GM12878 (cell line): ENCODE results near the gene KIAA1191. TPM values are rescaled to one million over a fixed set of nuclear protein-coding genes. Genes with fewer than 3 reads are reported as not detected.

ENCODE experiments used
- ATAC-seq: fragments of 200-7000 bp; cut with Tn5 transposase; 3 replicates; pipeline ENCODE4 v1.9.1; 2020; ENCODE audit warnings: mild to moderate bottlenecking, moderate library complexity
- BruUV-seq: library from RNA; stranded (reverse); fragments of 400-500 nt; replicated peaks from 2 replicates; lab custom pipeline; 2021; lab: Mats Ljungman, UMichigan
- CTCF ChIA-PET: fragments of 300-600 bp; sonication (Branson Sonifier 250); formaldehyde crosslinking; extraction: SDS; loops from one replicate; lab custom pipeline; 2021; ENCODE audit warnings: inconsistent platforms; lab: Yijun Ruan, JAX
- POLR2A ChIA-PET: fragments of 350-600 bp; formaldehyde crosslinking; extraction: SDS; loops from one replicate; lab custom pipeline; 2021; ENCODE audit warnings: inconsistent platforms; lab: Charles Lee
- RAD21 ChIA-PET: fragments of 300-600 bp; sonication (Branson Sonifier 250); formaldehyde crosslinking; loops from one replicate; lab custom pipeline; 2023; ENCODE audit warnings: antibody characterized with exemption; ENCODE audit not compliant: unreplicated experiment; lab: Charles Lee
- SMC1A ChIA-PET: fragments of 300-600 bp; sonication (Branson Sonifier 250); formaldehyde crosslinking; loops from one replicate; lab custom pipeline; 2023; ENCODE audit not compliant: unreplicated experiment, uncharacterized antibody; lab: Charles Lee
- DNase-seq: peaks from one replicate; pipeline ENCODE4 v3.0.0-alpha.2; 2011; ENCODE audit warnings: low read depth, low spot score
- FAIRE-seq: peaks from 3 replicates; lab custom pipeline; 2011; peaks lifted over from hg19 to GRCh38; lab: Jason Lieb, UNC
- H2AFZ ChIP-seq: 2 replicates; pipeline ENCODE4 v1.6.0; 2011; ENCODE audit warnings: low read depth, low read length, control low read depth; ENCODE audit not compliant: control insufficient read depth
- H3K27ac ChIP-seq: 2 replicates; pipeline ENCODE4 v1.5.1; 2011; ENCODE audit warnings: control low read depth; ENCODE audit not compliant: control insufficient read depth, insufficient read depth
- H3K27me3 ChIP-seq, 2 experiments: replicated peaks in 1 of 2; 2 replicates each; pipeline versions ENCODE4 v1.6.0 to v1.6.1; 2011; ENCODE audit warnings: low read length in 1 of 2; ENCODE audit not compliant: control insufficient read depth in 2 of 2, insufficient read depth in 2 of 2
- H3K36me3 ChIP-seq, 2 experiments: 2 replicates each; pipeline ENCODE4 v1.5.1; 2011; ENCODE audit warnings: low read length in 1 of 2; ENCODE audit not compliant: control insufficient read depth in 2 of 2, insufficient read depth in 2 of 2
- H3K4me1 ChIP-seq: 2 replicates; pipeline ENCODE4 v1.6.1; 2011; ENCODE audit warnings: mild to moderate bottlenecking, low read length, moderate library complexity, mixed read lengths; ENCODE audit not compliant: control insufficient read depth, insufficient read depth
- H3K4me2 ChIP-seq: 2 replicates; pipeline ENCODE4 v1.6.0; 2011; ENCODE audit warnings: control low read depth; ENCODE audit not compliant: control insufficient read depth, insufficient read depth
- H3K4me3 ChIP-seq: fragments of 200-600 bp; sonication (generic); 2 replicates; pipeline ENCODE4 v1.5.1; 2016
- H3K79me2 ChIP-seq: 2 replicates; pipeline ENCODE4 v1.6.0; 2011; ENCODE audit warnings: low read length; ENCODE audit not compliant: control insufficient read depth, insufficient read depth
- H3K9ac ChIP-seq: 2 replicates; pipeline ENCODE4 v1.8.0; 2011; ENCODE audit warnings: low read length, control low read depth, mixed read lengths; ENCODE audit not compliant: control insufficient read depth, insufficient read depth
- H3K9me3 ChIP-seq: replicated peaks from 3 replicates; pipeline ENCODE4 v1.5.1; 2011; ENCODE audit warnings: mild to moderate bottlenecking, low read length; ENCODE audit not compliant: control insufficient read depth, insufficient read depth
- H4K20me1 ChIP-seq: 2 replicates; pipeline ENCODE4 v1.6.0; 2011; ENCODE audit not compliant: control insufficient read depth, insufficient read depth
- CHD2 ChIP-seq: IDR thresholded peaks from 2 replicates; pipeline ENCODE4 v1.6.1; 2011; ENCODE audit warnings: low read depth, low read length, improper control_type of control experiment, borderline replicate concordance
- DPF2 ChIP-seq: fragments of 450-650 bp; IDR thresholded peaks from 2 replicates; pipeline ENCODE4 v1.6.1; 2017; ENCODE audit warnings: mild to moderate bottlenecking
- EGR1 ChIP-seq, 2 experiments: IDR thresholded peaks; 1 replicate in 1 of 2; 2 replicates in 1 of 2; pipeline ENCODE4 v1.6.1; 2011 to 2012; ENCODE audit warnings: low read depth in 2 of 2, low read length in 2 of 2, borderline replicate concordance in 1 of 2, mild to moderate bottlenecking in 1 of 2, moderate library complexity in 1 of 2
- EP300 ChIP-seq, 2 experiments: fragments of 150-350 bp in 1 of 2; IDR thresholded peaks; 2 replicates each; pipeline ENCODE4 v1.6.1; 2011 to 2012; ENCODE audit warnings: low read depth in 2 of 2, low read length in 2 of 2, borderline replicate concordance in 1 of 2, improper control_type of control experiment in 1 of 2, inconsistent platforms in 1 of 2; ENCODE audit not compliant: control insufficient read depth in 1 of 2
- EZH2 ChIP-seq: IDR thresholded peaks from 2 replicates; pipeline ENCODE4 v1.6.1; 2012; ENCODE audit warnings: low read depth, mild to moderate bottlenecking, control low read depth, inconsistent platforms, low read length, borderline replicate concordance; ENCODE audit not compliant: control insufficient read depth
- GATAD2B ChIP-seq: fragments of 450-650 bp; conservative IDR thresholded peaks from 2 replicates; pipeline ENCODE4 v1.6.1; 2017; ENCODE audit warnings: low read depth, mild to moderate bottlenecking, moderate library complexity
- HCFC1 ChIP-seq: fragments of 150-350 bp; IDR thresholded peaks from 2 replicates; pipeline ENCODE4 v1.6.1; 2014; ENCODE audit warnings: low read length
- IKZF1 ChIP-seq: fragments of 450-650 bp; conservative IDR thresholded peaks from 2 replicates; pipeline ENCODE4 v1.6.1; 2017; ENCODE audit warnings: antibody characterized with exemption, mild to moderate bottlenecking
- LARP7 ChIP-seq: fragments of 450-650 bp; IDR thresholded peaks from 2 replicates; pipeline ENCODE4 v1.6.1; 2017; ENCODE audit warnings: mild to moderate bottlenecking
- MEF2B ChIP-seq: fragments of 450-650 bp; IDR thresholded peaks from 2 replicates; pipeline ENCODE4 v1.6.1; 2018; ENCODE audit warnings: mild to moderate bottlenecking, moderate library complexity; ENCODE audit not compliant: partially characterized antibody, poor library complexity, severe bottlenecking
- NFIC ChIP-seq: IDR thresholded peaks from 2 replicates; pipeline ENCODE4 v1.6.1; 2012; ENCODE audit warnings: low read depth, mild to moderate bottlenecking, inconsistent platforms, low read length, moderate library complexity
- NFYA ChIP-seq: IDR thresholded peaks from 2 replicates; pipeline ENCODE4 v1.6.1; 2011; ENCODE audit warnings: low read depth, mild to moderate bottlenecking, low read length, improper control_type of control experiment, borderline replicate concordance
- NRF1 ChIP-seq: conservative IDR thresholded peaks from 2 replicates; pipeline ENCODE4 v1.6.1; 2011; ENCODE audit warnings: mild to moderate bottlenecking, low read depth, low read length, improper control_type of control experiment
- RFX5 ChIP-seq: IDR thresholded peaks from 2 replicates; pipeline ENCODE4 v1.6.1; 2011; ENCODE audit warnings: low read depth, low read length, improper control_type of control experiment
- SREBF1 ChIP-seq: IDR thresholded peaks from 2 replicates; pipeline ENCODE4 v1.6.1; 2012; ENCODE audit warnings: mild to moderate bottlenecking, low read length
- TCF12 ChIP-seq: IDR thresholded peaks from 2 replicates; pipeline ENCODE4 v1.6.1; 2011; ENCODE audit warnings: low read depth, mild to moderate bottlenecking, low read length
- ZNF274 ChIP-seq: IDR thresholded peaks from one replicate; pipeline ENCODE4 v1.8.0; 2011; ENCODE audit not compliant: insufficient read length, insufficient read depth
- WGBS: methylation state at CpG from one replicate; pipeline ENCODE4 v1.1.6; 2016; ENCODE audit warnings: low lambda C conversion rate; ENCODE audit not compliant: insufficient replicate concordance, insufficient coverage; ENCODE audit errors: missing lambda C conversion rate; 5-methylcytosine and 5-hydroxymethylcytosine counted together
- in situ Hi-C: fragments of 300-500 bp; cut with MboI; formaldehyde crosslinking; loops from 9 replicates; pipeline ENCODE4 v1.14.3; 2018; ENCODE audit warnings: mixed read lengths
- intact Hi-C: fragments of 100-400 bp; cut with micrococcal nuclease; formaldehyde crosslinking; loops from one replicate; pipeline ENCODE4 v1.14.2; 2022; ENCODE audit not compliant: unreplicated experiment
- polyA plus RNA-seq, 11 experiments: library from polyadenylated mRNA; depleted of rRNA in 4 of 11; unstranded in 6 of 11; stranded (reverse) in 5 of 11; fragments of >200 nt; fragmentation: Nextera tagmentation in 4 of 11; fragmentation: Illumina TruSeq in 1 of 11; extraction: Ambion mirVana in 4 of 11; extraction: Trizol in 1 of 11; gene quantifications; 1 replicate in 1 of 11; 2 replicates in 10 of 11; pipeline versions ENCODE4 v1.2.1 to v1.2.3, GENCODE V29; 2011 to 2016; ENCODE audit warnings: inconsistent platforms in 2 of 11, missing spikeins in 2 of 11, low read depth in 1 of 11
- total RNA-seq, 4 experiments: library from RNA; depleted of rRNA in 3 of 4; stranded (reverse); fragments of >200 nt in 3 of 4; fragmentation: Illumina TruSeq in 1 of 4; extraction: Trizol in 1 of 4; gene quantifications; 2 replicates each; pipeline versions ENCODE4 v1.2.1 to v1.2.3, GENCODE V29; 2013 to 2021

KIAA1191 gene
- total and polyA plus RNA-seq, 10 of the 15 experiments (the other 5 are each of a cell fraction or from before 2014, with no cell fraction given) = 14.9 to 58.2 (median 31.8) TPM

DNA sequence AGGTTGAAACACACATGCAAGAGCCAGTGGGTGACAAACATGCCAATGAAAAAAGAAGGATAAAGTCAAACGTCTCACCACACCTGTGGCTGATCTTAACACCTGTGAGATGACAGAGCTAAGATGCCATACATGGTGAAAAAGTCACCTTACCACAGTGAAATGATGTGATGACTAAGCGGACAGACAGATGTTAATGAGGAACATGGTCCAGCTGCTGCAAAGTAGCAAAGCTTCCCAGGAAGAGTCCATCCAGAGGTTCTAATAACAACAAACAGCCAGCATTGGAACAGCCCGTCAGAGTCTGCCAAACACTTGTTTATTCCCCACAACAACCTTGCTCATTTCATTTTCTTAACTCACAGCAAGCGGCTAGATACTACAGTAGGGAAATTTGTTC, 1.9 kb downstream of the KIAA1191 start:
- H3K36me3 ChIP-seq = peaks cover 2 to 6% of the 10 kb centered on the region in 2 experiments; a peak in 2 of 4 replicates
- ChIA-PET POLR2A (interaction anchor here (0.7 to 3.2 kb wide), 4 partner anchors 8 to 175 kb away, joined by 3 to 41 read pairs (median 6); partner anchors contain the start of genes HIGD2A and NOP16), RAD21 (interaction anchor here (3.2 kb wide), 1 partner anchor 8 kb away, joined by 29 read pairs; no protein-coding TSS in a partner anchor), SMC1A (interaction anchor here (1.0 to 1.5 kb wide), 4 partner anchors 9 to 39 kb away, joined by 3 to 4 read pairs (median 4); no protein-coding TSS in a partner anchor), CTCF (interaction anchor here (1.2 to 1.8 kb wide), 3 partner anchors 8 to 56 kb away, joined by 3 to 6 read pairs (median 4); partner anchors contain the start of gene CLTB)
- no peak overlapping the region for H3K27ac ChIP-seq
- 0 out of 2 replicates have a peak, but pooled peaks cover 4% of the 10 kb centered on the region for H4K20me1 ChIP-seq
- no peak for DNase-seq
- 60% methylated on average over 4 of the region's 4 CpGs for WGBS
- peaks cover 42% of the 10 kb centered on the region for H3K79me2 ChIP-seq
- BruUV-seq = TSS peak; percentile 28
- no peaks in the 10 kb centered on the region; the same call in 1 of the 2 replicates for H3K4me1 ChIP-seq
- H3K4me3 ChIP-seq = peak overlapping the region; percentile 29; the same call in 1 of the 2 replicates
- no peaks in the 10 kb centered on the region for H3K27me3 ChIP-seq
- FAIRE-seq = no peak
- intact Hi-C loops = loop anchor here (2.0 kb wide), 1 partner anchor 29 kb away; the partner anchor contains the start of genes HIGD2A and NOP16
- H3K9ac ChIP-seq = no peak overlapping the region
- no peaks in the 10 kb centered on the region for H3K9me3 ChIP-seq
- H3K4me2 ChIP-seq = peak overlapping the region; percentile 59
- in situ Hi-C loops = no loop called here
- ATAC-seq = no peak
- TF ChIP-seq RFX5 = no peak
- no peak for TF ChIP-seq NFYA
- TF ChIP-seq TCF12 = 0 out of 2 replicates have a peak, but pooled peaks have one; percentile 72
- no peak for TF ChIP-seq ZNF274
- no peak for TF ChIP-seq SREBF1
- no peak overlapping the region for H2AFZ ChIP-seq

DNA sequence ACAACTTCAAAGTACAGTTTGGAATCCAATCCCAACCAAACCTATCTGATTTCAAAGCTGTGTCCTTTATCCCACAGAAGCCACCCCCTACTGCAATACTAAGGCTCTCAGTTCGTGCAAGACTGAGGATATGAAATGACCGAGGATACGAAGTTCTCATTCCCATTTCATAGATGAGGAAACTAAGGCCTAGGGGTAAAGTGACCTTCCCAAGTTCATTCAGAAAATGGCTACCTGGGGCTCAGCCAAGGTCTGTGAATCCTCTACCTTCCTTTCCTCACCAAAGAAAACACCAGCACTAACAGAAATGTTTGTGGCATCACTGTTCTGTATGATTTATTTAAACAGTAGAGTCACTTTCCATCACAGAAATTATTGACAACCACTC, 5.4 kb downstream of the KIAA1191 start:
- POLR2A ChIA-PET = interaction anchor here (0.6 kb wide), 1 partner anchor 73 kb away, joined by 7 read pairs; no protein-coding TSS in a partner anchor
- Histone ChIP-seq H3K27me3 (no peaks in the 10 kb centered on the region), H4K20me1 (peaks cover 4% of the 10 kb centered on the region; the same call in 1 of the 2 replicates), H3K27ac (no peak overlapping the region), H3K4me1 (peaks cover 4% of the 10 kb centered on the region), H3K4me3 (no peak overlapping the region), H3K4me2 (no peak overlapping the region), H3K9ac (no peak overlapping the region), H3K36me3 (peaks cover 10 to 11% of the 10 kb centered on the region in 2 experiments), H3K9me3 (no peaks in the 10 kb centered on the region), H2AFZ (no peak overlapping the region), H3K79me2 (peaks cover 37% of the 10 kb centered on the region)
- BruUV-seq = no TSS peak
- intact Hi-C loops (no loop called here), in situ Hi-C loops (no loop called here)
- SMC1A ChIA-PET = no interaction called here
- ATAC-seq (no peak), FAIRE-seq (no peak), DNase-seq (no peak)
- CTCF ChIA-PET = no interaction called here
- RAD21 ChIA-PET = no interaction called here
- WGBS = 98% methylated on average over 3 of the region's 3 CpGs
- TF ChIP-seq MEF2B (no peak), IKZF1 (no peak), EGR1 (IDR thresholded peaks at IDR 0.05; ENCODE audit: borderline replicate concordance in 1 of 2, low read depth in 2 of 2, low read length in 2 of 2) (no peak), EZH2 (no peak), LARP7 (no peak), HCFC1 (no peak), NRF1 (no peak), GATAD2B (no peak), EP300 (IDR thresholded peaks at IDR 0.05; ENCODE audit: borderline replicate concordance in 1 of 2, control insufficient read depth in 1 of 2, low read depth in 2 of 2, low read length in 2 of 2) (no peak), CHD2 (no peak), RFX5 (no peak), NFIC (no peak), DPF2 (no peak)
